CD14-positive monocyte (primary cell): ENCODE data around the gene CSF2RB. TPM values are rescaled to one million over a fixed set of nuclear protein-coding genes. Genes with fewer than 3 reads are reported as not detected.

Experiments used
- DNase-seq, 3 donors: peaks; one replicate each; pipeline ENCODE4 v3.0.0-alpha.2; 2011 to 2022
- H2AFZ ChIP-seq: 2 replicates; pipeline ENCODE4 v1.6.0; 2012; ENCODE audit warnings: mild to moderate bottlenecking, low read depth, low read length, inconsistent platforms; ENCODE audit not compliant: insufficient read depth, poor library complexity, severe bottlenecking
- H3K27ac ChIP-seq, 2 donors: 1 replicate in 1 of 2; 2 replicates in 1 of 2; pipeline ENCODE4 v1.5.1; 2012 to 2013; ENCODE audit warnings: low read length in 2 of 2, control low read depth in 1 of 2, inconsistent platforms in 1 of 2, low read depth in 1 of 2, mild to moderate bottlenecking in 1 of 2
- H3K27me3 ChIP-seq, 2 donors: one replicate each; pipeline versions ENCODE4 v1.6.0 to v1.6.1; 2011 to 2013; ENCODE audit warnings: low read length in 2 of 2; ENCODE audit not compliant: control insufficient read depth in 2 of 2, insufficient read depth in 2 of 2
- H3K36me3 ChIP-seq, 2 donors: replicated peaks in 1 of 2; 1 replicate in 1 of 2; 2 replicates in 1 of 2; pipeline versions ENCODE4 v1.5.1 to v1.6.1; 2012 to 2013; ENCODE audit warnings: low read length in 2 of 2, control low read depth in 1 of 2, inconsistent platforms in 1 of 2, mild to moderate bottlenecking in 1 of 2; ENCODE audit not compliant: insufficient read depth in 2 of 2, control insufficient read depth in 1 of 2
- H3K4me1 ChIP-seq, 2 donors: 1 replicate in 1 of 2; 2 replicates in 1 of 2; pipeline versions ENCODE4 v1.5.1 to v1.6.1; 2012 to 2013; ENCODE audit warnings: low read length in 2 of 2, control low read depth in 1 of 2, inconsistent platforms in 1 of 2, mild to moderate bottlenecking in 1 of 2, moderate library complexity in 1 of 2; ENCODE audit not compliant: insufficient read depth in 2 of 2, control insufficient read depth in 1 of 2
- H3K4me2 ChIP-seq: replicated peaks from 2 replicates; pipeline ENCODE3; 2012; ENCODE audit warnings: low read length, moderate library complexity, mild to moderate bottlenecking; ENCODE audit not compliant: poor library complexity, severe bottlenecking; ENCODE audit errors: extremely low read depth
- H3K4me3 ChIP-seq, 3 experiments: fragments of 200-600 bp in 1 of 3; sonication (generic) in 1 of 3; replicated peaks in 1 of 3; 1 replicate in 2 of 3; 2 replicates in 1 of 3; pipeline ENCODE4 v1.5.1; 2011 to 2013; ENCODE audit warnings: low read length in 3 of 3, mild to moderate bottlenecking in 3 of 3, control low read depth in 2 of 3, low read depth in 2 of 3, inconsistent platforms in 1 of 3, moderate library complexity in 1 of 3
- H3K79me2 ChIP-seq: 2 replicates; pipeline ENCODE4 v1.6.0; 2012; ENCODE audit warnings: mild to moderate bottlenecking, control low read depth, inconsistent platforms, low read length, moderate library complexity; ENCODE audit not compliant: insufficient read depth
- H3K9ac ChIP-seq: 2 replicates; pipeline ENCODE4 v1.6.0; 2017; ENCODE audit warnings: low read length, mild to moderate bottlenecking; ENCODE audit not compliant: insufficient read depth, poor library complexity, severe bottlenecking
- H3K9me3 ChIP-seq, 2 donors: replicated peaks in 1 of 2; 1 replicate in 1 of 2; 2 replicates in 1 of 2; pipeline versions ENCODE4 v1.5.1 to v1.6.1; 2012 to 2013; ENCODE audit warnings: low read length in 2 of 2, control low read depth in 1 of 2; ENCODE audit not compliant: control insufficient read depth in 1 of 2, insufficient read depth in 1 of 2
- H4K20me1 ChIP-seq: 2 replicates; pipeline ENCODE4 v1.6.0; 2012; ENCODE audit warnings: mild to moderate bottlenecking, low read length, control low read depth, moderate library complexity; ENCODE audit not compliant: insufficient read depth
- H3K27ac Mint-ChIP-seq, 7 donors: one replicate each; pipeline ENCODE4 v1.8.0; 2020; ENCODE audit warnings: mild to moderate bottlenecking in 7 of 7, mixed read lengths in 7 of 7, moderate library complexity in 6 of 7, inconsistent platforms in 2 of 7
- H3K27me3 Mint-ChIP-seq, 3 donors: one replicate each; pipeline ENCODE4 v1.8.0; 2021 to 2022; ENCODE audit warnings: low read depth in 3 of 3, mild to moderate bottlenecking in 3 of 3, mixed read lengths in 3 of 3, moderate library complexity in 3 of 3, inconsistent platforms in 1 of 3
- H3K36me3 Mint-ChIP-seq, 2 donors: one replicate each; pipeline ENCODE4 v1.8.0; 2020; ENCODE audit warnings: mixed read lengths in 2 of 2, inconsistent platforms in 1 of 2, mild to moderate bottlenecking in 1 of 2
- H3K4me1 Mint-ChIP-seq: one replicate; pipeline ENCODE4 v1.8.0; 2020; ENCODE audit warnings: mild to moderate bottlenecking, mixed read lengths
- H3K4me3 Mint-ChIP-seq, 2 donors: one replicate each; pipeline ENCODE4 v1.8.0; 2020; ENCODE audit warnings: mild to moderate bottlenecking in 2 of 2, mixed read lengths in 2 of 2, moderate library complexity in 1 of 2
- H3K9me3 Mint-ChIP-seq, 7 donors: one replicate each; pipeline ENCODE4 v1.8.0; 2020 to 2022; ENCODE audit warnings: mixed read lengths in 7 of 7, mild to moderate bottlenecking in 6 of 7, moderate library complexity in 6 of 7, inconsistent platforms in 2 of 7
- WGBS: methylation state at CpG from one replicate; pipeline ENCODE4 v1.1.5; 2013; ENCODE audit warnings: missing lambda C conversion rate; ENCODE audit not compliant: insufficient coverage; 5-methylcytosine and 5-hydroxymethylcytosine counted together
- intact Hi-C, 2 donors: fragments of 100-400 bp; cut with micrococcal nuclease; formaldehyde crosslinking; loops; one replicate each; pipeline versions ENCODE4 v1.15.0 to v1.15.1; 2023
- polyA plus RNA-seq, 3 donors: library from polyadenylated mRNA; depleted of rRNA in 1 of 3; unstranded in 2 of 3; stranded (reverse) in 1 of 3; fragments of 300-500 nt in 2 of 3; fragments of >200 nt in 1 of 3; fragmentation: Illumina TruSeq in 2 of 3; gene quantifications; 1 replicate in 2 of 3; 2 replicates in 1 of 3; pipeline ENCODE4 v1.2.3, GENCODE V29; 2012 to 2021
- TF ChIP-seq, protein P1 (sequence below): fragments of 200-600 bp; IDR thresholded peaks from one replicate; pipeline ENCODE4 v1.8.0; 2022; ENCODE audit warnings: antibody characterized with exemption, mild to moderate bottlenecking

CSF2RB gene
- polyA plus RNA-seq, 3 donors, result 29.9 to 91.1 (median 52.7) TPM

DNA sequence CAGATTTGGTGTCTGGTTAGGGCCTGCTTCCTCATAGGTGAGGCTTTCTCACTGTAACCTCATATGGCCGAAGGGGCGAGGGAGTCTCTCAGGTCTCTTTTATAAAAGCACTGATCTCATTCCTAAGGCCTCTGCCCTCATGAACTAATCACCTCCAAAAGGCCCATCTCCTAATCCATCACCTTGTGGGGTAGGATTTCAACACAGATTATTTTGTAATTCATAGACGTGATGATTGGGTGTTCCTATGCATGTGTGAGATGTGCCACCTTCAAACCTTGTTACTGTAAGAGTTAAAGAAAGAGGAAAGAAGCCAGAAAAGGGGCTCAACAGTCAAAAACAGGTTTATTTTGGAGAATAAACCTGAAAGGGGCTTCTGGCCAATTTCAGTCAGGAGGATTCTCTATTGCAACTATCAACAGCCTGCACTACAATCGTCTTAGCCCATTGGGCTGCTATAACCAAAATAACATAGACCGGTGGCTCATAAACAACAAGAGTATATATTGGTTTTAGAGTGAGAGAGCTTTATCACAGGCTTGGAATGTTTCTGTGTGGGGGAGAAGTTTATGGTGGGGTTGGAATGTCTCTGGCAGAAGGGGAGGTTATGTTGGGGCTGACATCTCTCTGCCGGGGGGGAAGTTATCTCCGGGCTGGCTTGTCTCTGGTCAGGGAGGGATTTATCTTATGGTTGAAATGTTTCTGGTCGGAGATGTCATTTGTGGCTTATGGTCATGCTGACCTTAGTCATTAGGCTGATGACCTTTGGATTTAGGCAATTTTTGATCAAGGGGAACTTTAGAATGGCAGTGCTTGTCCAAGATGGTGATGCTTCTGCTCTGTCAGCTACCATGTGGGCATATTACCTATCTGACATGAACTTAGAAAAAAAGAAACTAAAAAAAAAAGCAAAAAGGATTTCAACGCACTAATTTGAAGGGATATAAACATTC is 35.1 kb downstream of the CSF2RB start:
- WGBS, result 85% methylated on average over 6 of the region's 9 CpGs
- H3K27me3 ChIP-seq, result no peaks in the 10 kb centered on the region
- Mint-ChIP-seq H3K4me3 (no peak overlapping the region), H3K4me1 (peaks cover 2% of the 10 kb centered on the region), H3K9me3 (peaks cover 0 to 8% (median 0%) of the 10 kb centered on the region in 7 donors), H3K27me3 (peaks cover 1 to 4% (median 4%) of the 10 kb centered on the region in 3 donors), H3K27ac (no peak overlapping the region), H3K36me3 (no peaks in the 10 kb centered on the region)
- TF ChIP-seq, protein P1, sequence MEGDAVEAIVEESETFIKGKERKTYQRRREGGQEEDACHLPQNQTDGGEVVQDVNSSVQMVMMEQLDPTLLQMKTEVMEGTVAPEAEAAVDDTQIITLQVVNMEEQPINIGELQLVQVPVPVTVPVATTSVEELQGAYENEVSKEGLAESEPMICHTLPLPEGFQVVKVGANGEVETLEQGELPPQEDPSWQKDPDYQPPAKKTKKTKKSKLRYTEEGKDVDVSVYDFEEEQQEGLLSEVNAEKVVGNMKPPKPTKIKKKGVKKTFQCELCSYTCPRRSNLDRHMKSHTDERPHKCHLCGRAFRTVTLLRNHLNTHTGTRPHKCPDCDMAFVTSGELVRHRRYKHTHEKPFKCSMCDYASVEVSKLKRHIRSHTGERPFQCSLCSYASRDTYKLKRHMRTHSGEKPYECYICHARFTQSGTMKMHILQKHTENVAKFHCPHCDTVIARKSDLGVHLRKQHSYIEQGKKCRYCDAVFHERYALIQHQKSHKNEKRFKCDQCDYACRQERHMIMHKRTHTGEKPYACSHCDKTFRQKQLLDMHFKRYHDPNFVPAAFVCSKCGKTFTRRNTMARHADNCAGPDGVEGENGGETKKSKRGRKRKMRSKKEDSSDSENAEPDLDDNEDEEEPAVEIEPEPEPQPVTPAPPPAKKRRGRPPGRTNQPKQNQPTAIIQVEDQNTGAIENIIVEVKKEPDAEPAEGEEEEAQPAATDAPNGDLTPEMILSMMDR, result no peak
- no peaks in the 10 kb centered on the region for H3K4me1 ChIP-seq
- no peaks in the 10 kb centered on the region for H4K20me1 ChIP-seq
- H3K9ac ChIP-seq, result no peak overlapping the region
- no peak overlapping the region for H2AFZ ChIP-seq
- no peak overlapping the region for H3K4me3 ChIP-seq
- no peak for DNase-seq
- H3K4me2 ChIP-seq, result no peak overlapping the region
- H3K9me3 ChIP-seq, result no peaks in the 10 kb centered on the region
- no peaks in the 10 kb centered on the region for H3K36me3 ChIP-seq
- intact Hi-C loops, result no loop called here
- no peaks in the 10 kb centered on the region for H3K79me2 ChIP-seq
- H3K27ac ChIP-seq, result no peak overlapping the region

DNA sequence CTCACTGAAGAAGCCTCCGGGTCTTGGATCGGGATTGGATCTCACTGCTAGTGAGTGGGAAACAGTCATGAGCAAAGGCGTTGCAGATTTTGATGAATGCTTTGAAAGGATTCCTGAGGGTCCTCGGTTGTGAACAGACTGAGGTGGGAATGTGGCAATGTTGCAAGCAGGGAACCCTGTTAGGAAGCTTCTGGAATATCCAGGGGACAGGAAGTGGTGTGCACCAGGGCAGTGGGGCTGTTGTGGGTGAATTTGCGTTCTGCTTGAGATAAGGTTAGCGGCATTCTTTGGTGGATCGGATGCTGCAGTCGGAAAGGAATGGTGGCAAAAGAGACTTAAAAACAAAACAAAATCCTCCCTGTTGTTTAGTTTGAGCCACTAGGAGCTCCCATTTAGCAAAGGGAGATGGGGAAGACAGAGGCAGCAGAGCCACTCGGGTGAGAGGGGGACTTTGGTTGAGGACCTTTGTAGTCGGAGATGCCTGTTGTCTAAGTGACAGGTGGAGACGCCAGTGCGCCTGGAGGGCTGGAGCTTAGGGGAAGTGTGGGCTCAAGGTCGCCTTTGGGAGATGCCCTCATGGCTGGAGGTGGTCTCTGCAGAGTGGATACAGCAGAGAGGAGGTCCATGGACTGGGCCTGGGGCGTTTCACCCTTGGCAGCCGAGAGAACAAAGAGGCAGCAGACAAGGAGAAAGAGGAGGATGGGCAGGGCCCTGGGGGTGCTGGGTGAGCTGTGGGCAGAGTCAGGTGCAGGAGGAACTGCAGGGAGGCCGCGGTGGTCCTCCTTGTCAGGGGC is 37.6 kb downstream of the CSF2RB start:
- H3K4me1 ChIP-seq, result no peaks in the 10 kb centered on the region
- Mint-ChIP-seq H3K36me3 (no peaks in the 10 kb centered on the region), H3K9me3 (peaks cover 0 to 10% (median 0%) of the 10 kb centered on the region in 7 donors), H3K27me3 (peaks cover 6 to 9% (median 6%) of the 10 kb centered on the region in 3 donors), H3K4me1 (peaks cover 4% of the 10 kb centered on the region), H3K4me3 (no peak overlapping the region), H3K27ac (no peak overlapping the region)
- no peaks in the 10 kb centered on the region for H3K27me3 ChIP-seq
- H3K4me2 ChIP-seq, result no peak overlapping the region
- no peak overlapping the region for H3K27ac ChIP-seq
- no peaks in the 10 kb centered on the region for H3K79me2 ChIP-seq
- WGBS, result 94% methylated on average over 11 of the region's 17 CpGs
- H3K9me3 ChIP-seq, result no peaks in the 10 kb centered on the region
- H3K9ac ChIP-seq, result no peak overlapping the region
- TF ChIP-seq, protein P1, result no peak
- no peak overlapping the region for H3K4me3 ChIP-seq
- intact Hi-C loops, result no loop called here
- no peak for DNase-seq
- no peaks in the 10 kb centered on the region for H3K36me3 ChIP-seq
- no peak overlapping the region for H2AFZ ChIP-seq
- no peaks in the 10 kb centered on the region for H4K20me1 ChIP-seq
